NCI-H128 (cell line): ENCODE data around the gene WDR13.

Experiments
- DNase-seq: peaks from one replicate; lab custom pipeline; 2025; ENCODE audit not compliant: unreplicated experiment; lab: John Stamatoyannopoulos, UW

The WDR13 gene

DNA sequence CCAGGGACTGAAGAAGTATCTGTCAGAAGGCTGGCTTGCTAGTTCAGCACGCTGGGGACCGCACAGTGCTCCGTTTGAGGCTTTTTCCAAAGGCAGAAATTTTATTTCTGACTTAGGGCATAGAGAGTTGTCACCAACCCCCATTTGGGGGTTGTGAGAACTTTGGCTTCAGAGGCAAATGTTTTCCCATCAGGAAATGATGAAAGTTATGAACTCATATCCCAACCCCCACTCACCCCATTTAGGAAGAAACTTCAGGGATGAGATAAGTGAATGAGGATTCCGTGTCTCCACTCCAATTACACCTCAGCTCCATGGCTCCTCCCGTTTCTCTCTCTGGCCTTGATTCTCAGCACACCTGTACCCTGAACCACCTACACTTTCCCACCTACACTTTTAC, 4.3 kb upstream of the WDR13 start:
- DNase-seq: no peak

DNA sequence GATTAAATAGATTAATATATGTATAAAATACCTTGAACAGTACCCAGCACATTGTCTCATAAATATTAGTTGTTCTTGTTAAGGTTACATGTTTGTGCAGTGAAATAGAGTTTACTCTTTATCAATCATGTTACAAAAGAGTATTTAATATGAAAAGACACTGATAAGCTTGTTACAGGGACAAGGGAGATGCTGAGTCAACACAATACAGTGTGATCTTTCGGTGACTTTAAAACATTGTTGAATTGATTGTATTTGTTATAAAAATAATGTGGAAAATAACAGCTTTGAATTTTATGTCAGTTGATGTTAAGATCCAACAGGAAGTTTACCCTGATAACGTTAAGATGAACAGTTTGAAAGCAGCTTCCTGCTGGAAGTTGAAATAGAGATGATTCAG, 1.4 kb upstream of the WDR13 start:
- DNase-seq: no peak

DNA sequence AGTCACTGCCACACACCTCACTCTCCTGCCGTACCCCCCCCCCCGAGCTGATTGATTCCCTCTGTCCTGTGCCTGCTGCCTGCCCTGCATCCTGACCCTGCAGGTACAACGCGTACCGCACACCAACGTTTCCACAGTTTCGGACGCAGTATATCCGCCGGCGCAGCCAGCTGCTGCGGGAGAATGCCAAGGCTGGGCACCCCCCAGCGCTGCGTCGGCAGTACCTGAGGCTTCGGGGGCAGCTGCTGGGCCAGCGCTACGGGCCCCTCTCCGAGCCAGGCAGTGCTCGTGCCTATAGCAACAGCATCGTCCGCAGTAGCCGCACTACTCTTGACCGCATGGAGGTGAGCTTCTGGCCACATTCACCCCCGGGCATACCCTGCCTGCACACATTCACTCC, 1.3 kb downstream of the WDR13 start:
- no peak for DNase-seq

DNA sequence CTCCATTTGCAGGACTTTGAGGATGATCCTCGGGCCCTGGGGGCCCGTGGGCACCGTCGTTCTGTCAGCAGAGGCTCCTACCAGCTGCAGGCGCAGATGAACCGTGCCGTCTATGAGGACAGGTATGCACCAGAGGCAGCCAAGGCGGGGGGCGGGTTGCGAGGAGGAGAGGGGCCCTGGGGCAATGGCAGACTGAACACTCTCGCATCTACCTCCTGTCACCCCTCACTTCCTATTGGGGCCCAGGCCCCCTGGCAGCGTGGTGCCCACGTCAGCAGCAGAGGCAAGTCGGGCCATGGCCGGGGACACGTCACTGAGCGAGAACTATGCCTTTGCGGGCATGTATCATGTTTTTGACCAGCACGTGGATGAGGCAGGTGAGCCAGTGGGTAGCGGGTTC, 2.0 kb downstream of the WDR13 start:
- no peak for DNase-seq

DNA sequence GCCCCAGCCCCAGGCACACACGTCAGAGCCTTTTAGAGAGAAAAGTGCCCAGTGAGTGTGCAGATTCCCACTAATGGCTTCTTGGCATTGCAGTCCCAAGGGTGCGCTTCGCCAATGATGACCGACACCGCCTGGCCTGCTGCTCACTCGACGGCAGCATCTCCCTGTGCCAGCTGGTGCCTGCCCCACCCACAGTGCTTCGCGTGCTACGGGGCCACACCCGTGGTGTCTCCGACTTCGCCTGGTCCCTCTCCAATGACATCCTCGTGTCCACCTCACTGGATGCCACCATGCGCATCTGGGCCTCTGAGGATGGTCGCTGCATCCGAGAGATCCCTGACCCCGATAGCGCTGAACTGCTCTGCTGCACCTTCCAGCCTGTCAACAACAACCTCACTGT, 2.9 kb downstream of the WDR13 start:
- no peak for DNase-seq

DNA sequence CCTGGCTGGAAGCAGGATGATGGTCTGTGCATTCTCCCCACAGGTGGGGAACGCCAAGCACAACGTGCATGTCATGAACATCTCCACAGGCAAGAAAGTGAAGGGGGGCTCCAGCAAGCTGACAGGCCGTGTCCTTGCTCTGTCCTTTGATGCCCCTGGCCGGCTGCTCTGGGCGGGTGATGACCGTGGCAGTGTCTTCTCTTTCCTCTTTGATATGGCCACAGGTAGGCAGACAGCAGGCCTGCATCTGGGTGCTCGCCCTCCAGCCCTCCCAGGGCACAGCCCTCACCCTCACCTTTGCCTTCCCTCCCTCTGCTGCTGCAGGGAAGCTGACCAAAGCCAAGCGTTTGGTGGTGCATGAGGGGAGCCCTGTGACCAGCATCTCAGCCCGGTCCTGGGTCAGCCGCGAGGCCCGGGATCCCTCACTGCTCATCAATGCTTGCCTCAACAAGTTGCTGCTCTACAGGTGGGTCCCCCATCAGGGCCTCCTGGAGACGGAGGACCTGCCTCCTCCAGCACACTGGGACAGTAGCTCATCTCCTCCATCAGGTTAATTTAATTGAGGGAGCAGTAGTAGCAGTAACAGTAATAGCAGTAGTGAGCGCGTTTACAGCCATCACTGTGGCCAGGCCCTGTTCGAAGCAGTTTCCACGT, 4.6 kb downstream of the WDR13 start:
- no peak for DNase-seq

DNA sequence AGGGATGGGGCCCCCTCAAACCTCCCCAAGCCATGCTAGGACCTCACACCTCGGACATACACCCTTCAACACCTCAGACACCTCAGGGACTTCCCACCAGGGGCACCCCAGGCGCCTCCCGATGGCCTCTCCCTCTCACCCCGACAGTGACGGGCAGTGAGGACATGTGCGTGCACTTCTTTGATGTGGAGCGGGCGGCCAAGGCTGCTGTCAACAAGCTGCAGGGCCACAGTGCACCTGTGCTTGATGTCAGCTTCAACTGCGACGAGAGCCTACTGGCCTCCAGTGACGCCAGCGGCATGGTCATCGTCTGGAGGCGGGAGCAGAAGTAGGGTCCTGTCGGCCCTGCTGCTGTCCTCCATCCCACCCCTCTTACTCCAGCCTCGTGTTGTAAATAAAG, 7.4 kb downstream of the WDR13 start:
- DNase-seq: no peak

DNA sequence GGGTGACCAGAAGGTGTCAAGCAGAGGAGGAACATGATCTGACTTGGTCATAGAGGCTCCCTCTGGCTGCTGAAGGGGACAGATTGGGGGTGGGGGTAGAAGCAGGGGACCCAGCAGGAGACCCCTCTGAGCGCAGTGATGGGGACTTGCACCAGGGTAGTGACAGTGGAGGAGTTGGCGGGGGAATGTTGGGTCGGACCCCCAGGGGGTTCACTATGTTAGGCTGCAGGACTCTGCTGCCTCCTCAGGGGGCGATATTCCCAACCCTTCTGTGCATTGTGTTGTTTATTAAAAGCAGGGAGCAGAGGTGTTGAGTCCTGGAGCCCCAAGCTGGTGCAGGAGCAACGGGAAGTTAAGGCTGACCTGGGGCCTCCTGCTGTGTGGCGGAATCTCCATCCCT, 8.8 kb downstream of the WDR13 start:
- no peak for DNase-seq

DNA sequence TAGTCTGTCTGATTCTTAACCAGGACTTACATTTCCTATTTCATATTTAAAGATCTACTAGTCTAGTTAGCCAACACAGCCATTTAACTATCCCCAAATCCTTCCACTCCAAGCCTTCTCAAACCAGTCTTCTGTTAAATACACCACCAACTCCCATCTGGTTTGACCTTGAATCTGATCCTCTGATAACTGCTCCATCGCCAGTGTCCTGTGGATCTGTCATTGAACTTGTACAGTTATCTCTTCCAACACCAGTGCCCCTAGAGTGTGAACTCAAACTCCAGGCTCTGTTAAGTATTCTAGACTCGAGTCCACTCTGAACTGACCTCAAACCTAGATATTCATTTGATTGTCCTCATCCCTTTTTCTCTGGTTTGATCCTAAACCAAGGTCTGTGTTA, 14.4 kb downstream of the WDR13 start:
- no peak for DNase-seq

DNA sequence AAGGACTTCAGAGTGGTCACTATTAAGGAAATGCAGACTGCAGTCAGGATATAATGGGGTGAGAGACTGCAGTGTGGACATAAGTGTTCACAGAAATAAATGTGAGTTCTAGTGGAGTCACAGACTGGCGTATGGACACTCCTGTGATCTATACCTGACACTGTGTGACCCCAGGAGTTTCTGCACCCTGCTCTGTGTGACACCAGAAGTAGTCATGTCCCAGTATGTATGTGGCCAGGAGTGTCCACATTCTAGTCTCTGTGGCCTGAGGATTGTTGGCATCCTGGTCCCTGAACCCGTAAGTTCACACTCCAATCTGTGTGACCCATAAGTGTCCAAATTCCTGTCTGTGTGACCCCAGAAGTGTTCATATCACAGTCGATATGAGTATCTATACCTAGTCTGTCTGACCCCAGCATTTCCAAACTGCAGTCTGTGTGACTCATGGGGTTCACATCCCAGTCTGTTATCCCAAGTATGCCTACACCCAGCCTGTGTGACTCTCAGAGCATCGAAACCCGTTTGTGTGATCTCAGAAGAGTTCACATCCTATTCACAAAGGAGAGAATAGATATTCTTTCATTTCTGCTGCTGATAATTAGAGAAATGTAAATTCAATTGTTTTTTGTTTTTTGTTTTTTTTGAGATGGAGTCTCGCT, 16.3 kb downstream of the WDR13 start:
- no peak for DNase-seq

DNA sequence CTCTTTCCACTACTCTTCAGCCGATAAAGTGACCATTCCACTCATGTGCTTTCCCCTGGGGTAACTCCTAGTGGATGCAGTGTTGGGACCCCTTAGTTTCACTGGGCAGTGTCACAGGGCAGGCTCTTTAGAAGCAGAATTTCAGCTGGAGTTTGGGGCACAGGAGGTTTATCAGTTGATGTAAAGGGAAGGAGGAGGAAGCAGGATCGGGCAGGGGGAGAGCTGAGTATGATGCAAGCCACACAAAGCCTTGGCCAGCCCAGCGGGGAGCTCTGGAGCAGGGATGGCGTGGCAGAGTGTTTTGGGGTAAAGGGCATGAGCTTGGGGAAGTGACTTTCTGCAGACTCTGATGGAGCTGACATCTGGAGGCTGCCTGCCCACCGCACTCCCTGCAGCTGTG, 19.3 kb downstream of the WDR13 start:
- DNase-seq: no peak

DNA sequence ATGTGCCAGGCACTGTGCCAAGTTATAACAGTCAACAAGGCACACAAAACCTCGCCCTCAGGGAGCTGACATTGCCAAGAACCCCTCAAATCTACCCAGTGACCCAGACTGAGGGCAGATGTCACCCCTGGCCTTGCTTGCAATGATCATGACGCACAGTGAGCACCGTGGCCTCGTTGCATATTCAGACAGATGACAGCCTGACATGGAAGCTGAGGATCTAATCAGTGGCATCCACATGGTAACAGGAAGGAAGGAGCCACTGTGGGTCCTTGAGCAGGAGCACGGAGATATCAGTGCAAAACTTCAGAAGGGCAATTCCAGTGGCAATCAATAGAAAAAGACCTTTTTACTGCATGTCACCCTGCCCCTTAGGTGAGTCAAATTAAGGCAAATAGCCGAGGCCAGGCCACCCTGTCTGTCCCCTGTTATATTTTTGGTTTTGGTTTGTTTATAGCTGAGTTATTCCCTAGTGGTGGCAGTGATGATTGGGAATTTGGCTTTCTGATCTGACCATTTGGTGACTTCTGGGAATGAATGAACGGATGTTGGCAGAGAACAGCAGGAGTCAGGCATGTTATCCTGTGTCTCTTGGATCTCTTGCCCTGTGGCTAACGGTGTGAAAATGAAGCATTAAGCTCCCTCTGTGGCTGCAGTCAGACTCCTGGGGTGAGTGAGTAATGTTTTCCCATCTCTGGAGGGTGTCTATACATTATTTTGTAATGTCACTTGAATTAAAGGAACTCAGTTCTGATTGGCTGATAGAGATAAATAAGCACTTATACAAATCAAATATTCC, 20.4 kb downstream of the WDR13 start:
- no peak for DNase-seq

DNA sequence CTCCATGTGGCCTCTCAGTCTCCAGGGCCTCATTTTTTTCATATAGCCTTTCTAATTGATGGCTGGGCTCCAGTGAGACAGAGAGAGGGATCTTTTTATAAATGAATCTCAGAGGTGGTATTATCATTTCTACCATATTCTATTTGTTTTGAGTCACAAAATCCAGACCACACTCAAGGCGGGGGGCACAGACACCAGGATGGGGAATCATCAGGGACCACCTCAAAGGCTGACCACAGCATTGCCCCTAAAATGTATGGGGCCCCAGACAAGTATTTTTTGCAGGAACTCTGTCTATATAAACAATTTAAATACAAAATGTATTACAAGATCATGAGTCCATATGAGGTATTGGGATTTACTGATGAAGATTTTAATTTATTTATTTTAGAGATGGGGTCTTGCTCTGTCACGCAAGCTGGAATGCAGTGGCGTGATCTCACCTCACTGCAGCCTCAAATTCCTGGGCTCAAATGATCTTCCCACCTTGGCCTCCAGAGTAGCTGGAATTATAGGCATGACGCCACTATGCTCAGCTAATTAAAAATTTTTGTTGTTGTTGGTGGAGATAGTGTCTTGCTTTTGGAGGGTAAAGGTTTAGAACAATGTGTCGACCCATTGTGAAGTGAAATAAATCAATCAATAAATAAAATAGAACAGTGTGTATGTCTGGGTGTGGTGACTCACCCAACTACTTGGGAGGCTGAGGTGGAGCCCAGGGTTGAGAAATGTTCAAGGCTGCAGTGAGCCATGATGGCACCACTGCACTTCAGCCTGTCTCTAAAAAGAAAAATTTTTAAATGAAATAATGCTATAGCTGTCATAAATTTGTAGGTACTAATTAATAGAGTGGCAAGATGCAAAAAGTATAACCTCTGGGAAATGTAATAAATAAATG, 29.4 kb downstream of the WDR13 start:
- no peak for DNase-seq

DNA sequence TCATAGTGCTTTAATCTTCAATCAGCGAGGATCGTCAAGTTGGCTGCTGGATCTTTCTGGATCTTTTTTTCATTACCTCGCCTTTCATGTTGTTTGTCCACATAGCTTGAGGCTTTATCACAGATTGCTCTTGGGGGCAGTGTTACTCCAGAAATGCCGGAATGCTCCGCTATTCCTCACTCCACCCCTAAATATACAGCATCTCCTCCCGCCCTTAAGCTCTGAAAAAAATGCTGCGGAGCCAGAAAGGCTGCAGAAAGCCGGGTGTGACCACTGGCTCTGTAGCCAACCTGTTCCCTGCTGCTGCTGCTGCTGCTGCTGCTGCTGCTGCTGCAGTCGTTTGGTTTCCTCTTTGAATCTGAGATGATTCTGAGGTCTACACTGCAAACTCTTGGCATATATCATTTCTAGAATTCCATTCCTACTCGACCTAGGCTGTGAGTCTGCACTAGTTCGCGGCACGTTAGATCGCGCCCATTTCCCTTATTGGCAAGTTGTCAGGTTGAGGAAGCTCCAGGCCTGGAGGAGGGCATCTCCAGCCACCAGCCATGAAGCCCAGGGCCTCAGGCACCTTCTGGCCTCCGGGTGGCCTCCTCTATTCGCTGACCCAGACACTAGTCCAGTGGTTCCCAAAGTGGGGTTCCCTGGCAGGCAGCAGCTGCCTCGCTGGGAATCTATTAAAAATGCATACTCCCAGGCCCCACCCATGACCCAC, 34.2 kb downstream of the WDR13 start:
- DNase-seq: peak; percentile 76

DNA sequence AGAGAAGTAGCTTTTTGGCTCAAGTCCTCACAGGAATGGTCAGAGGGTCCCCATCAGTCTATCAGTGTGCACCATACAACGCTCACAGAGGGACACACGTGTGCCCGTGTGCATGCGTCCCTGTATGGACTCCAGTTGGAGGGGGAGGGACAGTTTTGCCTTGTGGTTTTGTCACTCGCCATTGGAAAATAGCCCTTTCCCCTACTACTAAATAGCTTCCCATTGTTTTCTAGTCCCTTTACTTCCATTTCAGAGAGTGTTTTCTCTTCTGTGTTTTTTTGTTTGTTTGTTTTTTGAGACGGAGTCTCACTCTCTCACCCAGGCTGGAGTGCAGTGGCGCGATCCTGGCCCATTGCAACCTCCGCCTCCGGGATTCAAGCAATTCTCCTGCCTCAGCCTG, 34.9 kb downstream of the WDR13 start:
- DNase-seq: no peak

DNA sequence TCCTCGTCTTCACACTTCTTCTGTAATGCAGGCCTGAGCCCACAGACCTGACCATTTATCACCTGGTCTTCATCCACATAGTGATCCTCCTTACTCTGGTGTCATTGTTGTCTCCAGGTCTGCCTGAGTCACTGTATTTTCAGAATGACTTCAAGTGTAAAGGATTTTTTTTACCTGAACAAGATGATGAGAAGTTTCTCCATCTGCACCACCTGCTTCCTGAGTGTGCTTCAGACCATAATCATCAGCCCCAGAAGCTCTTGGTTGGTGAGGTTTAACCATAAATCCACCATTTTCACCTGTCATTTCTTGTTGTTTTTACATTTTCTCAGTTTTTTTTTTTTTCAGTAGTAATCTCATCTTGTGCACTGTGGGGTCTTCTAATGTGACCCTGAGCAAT, 39.0 kb downstream of the WDR13 start:
- DNase-seq: no peak

DNA sequence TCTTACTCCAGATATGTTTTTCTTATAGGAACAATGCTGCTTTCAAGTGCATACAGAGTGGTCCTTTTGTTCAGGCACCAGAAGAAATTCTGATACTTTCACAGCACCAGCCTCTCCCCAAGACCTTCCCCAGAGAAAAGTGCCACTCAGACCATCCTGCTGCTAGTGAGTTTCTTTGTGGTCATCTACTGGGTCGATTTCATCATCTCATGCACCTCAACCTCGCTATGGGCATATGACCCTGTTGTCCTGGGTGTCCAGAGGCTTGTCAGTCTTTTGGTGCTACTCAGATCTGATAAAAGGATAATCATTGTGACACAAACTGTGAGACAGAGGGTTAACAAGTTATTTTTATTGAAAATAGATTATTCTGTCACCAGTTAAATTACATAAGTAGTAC, 39.5 kb downstream of the WDR13 start:
- no peak for DNase-seq

DNA sequence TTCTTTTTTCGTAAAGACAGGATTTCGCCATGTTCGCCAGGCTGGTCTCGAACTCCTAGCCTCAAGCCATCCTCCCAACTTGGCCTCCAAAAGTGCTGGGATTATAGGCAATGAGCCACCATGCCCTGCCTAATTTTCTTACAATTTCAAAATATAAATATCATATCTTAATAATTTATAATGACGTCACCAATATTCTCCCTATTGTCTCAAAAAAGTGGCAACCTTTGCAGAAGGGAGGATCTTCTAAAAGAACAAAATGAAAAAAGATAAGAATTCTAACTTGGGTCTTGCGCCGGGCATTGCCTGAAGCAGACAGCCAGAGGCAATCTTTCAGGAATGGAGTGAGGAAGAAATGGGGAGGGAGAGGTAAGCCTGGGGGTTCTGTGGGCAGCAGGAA, 48.4 kb downstream of the WDR13 start:
- no peak for DNase-seq

DNA sequence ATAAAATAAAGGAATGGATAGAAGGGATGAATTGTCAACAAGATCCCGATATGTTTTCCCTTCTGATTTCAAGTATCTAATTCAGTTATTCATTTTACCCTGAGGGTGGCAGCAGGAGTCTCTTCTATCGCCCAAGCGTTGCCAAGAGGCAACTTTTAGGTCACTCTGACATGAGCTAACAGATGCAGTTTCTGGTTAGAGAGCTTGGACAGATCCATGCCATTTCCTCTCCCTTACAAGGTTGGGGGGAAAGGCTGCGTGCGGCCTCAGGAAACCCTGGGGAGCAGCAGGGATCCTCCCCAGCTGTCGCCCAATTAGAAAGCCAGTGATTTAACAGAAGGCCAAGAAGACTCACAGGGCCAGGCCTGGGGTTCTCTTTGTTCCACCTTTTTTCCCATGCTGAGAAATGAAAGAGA, 51.1 kb downstream of the WDR13 start:
- peak; percentile 9 for DNase-seq

DNA sequence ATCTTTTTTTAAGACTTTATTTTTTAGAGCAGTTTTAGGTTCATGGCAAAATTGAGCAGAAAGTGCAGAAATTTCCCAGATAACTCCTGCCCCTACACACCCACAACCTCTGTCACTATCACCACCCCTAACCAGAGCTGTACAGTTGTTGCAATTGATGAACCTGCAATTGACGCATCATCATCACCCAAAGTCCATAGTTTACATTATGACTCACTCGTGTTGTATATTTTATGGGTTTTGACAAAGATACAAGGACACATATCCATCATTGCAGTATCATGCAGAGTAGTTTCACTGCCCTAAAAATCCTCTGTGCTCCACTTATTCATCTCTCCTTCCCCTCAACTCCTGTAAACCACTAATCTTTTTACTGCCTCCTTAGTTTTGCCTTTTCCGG, 51.8 kb downstream of the WDR13 start:
- no peak for DNase-seq
